ENCODE results near the gene MID2.
"Not testable (repeated sequence)": the region's sequence is repeated elsewhere in the genome, so short reads cannot be mapped to it uniquely, and the experiment has no call there.

MID2 gene

GRCh38 chrX:107955337-107955736 is 129.7 kb downstream of the MID2 start:
- DNase-seq (ENCODE audit: low spot score), result not testable (repeated sequence)

- no peak for DNase-seq (ENCODE audit: low spot score)
These were observed 143.0 kb downstream of the MID2 start for GRCh38 chrX:107968623-107969022.

- no peak for DNase-seq (ENCODE audit: low spot score)
These were observed 144.4 kb downstream of the MID2 start for GRCh38 chrX:107970073-107970472.

- DNase-seq (ENCODE audit: low spot score), result no peak
These were observed 146.0 kb downstream of the MID2 start for GRCh38 chrX:107971636-107972035.
